Measurements from ENCODE around the gene RERE.
"Not testable (repeated sequence)": the region's sequence is repeated elsewhere in the genome, so short reads cannot be mapped to it uniquely, and the experiment has no call there.

The RERE gene

GRCh38 chr1:8844501-8845006 lies 27.1 kb upstream of the RERE start:
- no peak for DNase-seq (ENCODE audit: low read depth in 3 of 3)

- no peak for DNase-seq (ENCODE audit: low read depth in 3 of 3)
Observed at GRCh38 chr1:8841395-8841794, 24.0 kb upstream of the RERE start.

DNA sequence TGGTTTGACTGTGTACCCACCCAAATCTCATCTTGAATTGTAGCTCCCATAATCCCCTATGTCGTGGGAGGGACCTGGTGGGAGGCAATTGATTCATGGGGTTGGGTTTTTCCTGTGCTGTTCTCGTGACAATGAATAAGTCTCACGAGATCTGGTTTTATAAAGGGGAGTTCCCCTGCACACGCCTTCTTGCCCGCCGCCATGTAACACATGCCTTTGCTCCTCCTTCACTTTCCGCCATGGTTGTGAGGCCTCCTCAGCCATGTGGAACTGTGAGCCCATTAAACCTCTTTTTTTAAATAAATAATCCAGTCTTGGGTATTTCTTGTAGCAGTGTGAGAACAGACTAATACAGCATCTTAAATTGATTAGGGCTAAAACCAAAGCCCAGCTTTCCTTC lies 22.6 kb upstream of the RERE start:
- DNase-seq (ENCODE audit: low read depth in 3 of 3) = no peak

- DNase-seq (ENCODE audit: low read depth in 3 of 3) = no peak
Observed at GRCh38 chr1:8835941-8836643, 18.7 kb upstream of the RERE start.

GRCh38 chr1:8831340-8831739 lies 13.9 kb upstream of the RERE start:
- no peak for DNase-seq (ENCODE audit: low read depth in 3 of 3)

GRCh38 chr1:8830732-8831131 lies 13.3 kb upstream of the RERE start:
- not testable (repeated sequence) for DNase-seq (ENCODE audit: low read depth in 3 of 3)

DNA sequence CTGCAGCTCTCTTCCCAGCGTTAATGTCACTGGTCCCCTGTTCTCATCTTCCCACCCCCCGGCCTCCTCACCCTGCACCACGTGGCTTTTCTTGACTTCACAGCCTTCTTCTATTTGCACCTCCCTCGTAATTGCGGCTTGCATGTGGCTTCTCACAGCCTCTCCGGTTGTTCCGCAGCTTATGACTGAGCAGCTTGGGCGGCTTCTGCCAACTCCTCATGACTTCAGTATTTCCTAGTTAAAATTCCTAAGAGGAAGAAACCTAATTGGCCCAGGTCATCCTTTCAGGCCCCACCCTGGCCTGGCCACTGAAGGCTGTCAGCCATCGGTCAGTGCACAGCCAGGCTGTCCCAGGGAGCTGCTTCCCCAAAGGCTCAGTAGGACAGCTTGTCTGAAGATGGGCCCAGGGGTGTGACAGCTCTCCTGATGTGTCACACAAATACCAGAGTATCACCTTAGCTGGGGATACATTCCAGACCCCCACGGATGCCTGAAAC lies 8.6 kb upstream of the RERE start:
- DNase-seq (ENCODE audit: low read depth in 3 of 3) = no peak

GRCh38 chr1:8823295-8823664 lies 5.8 kb upstream of the RERE start:
- no peak for DNase-seq (ENCODE audit: low read depth in 3 of 3)

GRCh38 chr1:8822373-8823294 lies 5.2 kb upstream of the RERE start:
- DNase-seq (ENCODE audit: low read depth in 3 of 3) = no peak

GRCh38 chr1:8821084-8821483 lies 3.6 kb upstream of the RERE start:
- DNase-seq (ENCODE audit: low read depth in 3 of 3) = no peak

DNA sequence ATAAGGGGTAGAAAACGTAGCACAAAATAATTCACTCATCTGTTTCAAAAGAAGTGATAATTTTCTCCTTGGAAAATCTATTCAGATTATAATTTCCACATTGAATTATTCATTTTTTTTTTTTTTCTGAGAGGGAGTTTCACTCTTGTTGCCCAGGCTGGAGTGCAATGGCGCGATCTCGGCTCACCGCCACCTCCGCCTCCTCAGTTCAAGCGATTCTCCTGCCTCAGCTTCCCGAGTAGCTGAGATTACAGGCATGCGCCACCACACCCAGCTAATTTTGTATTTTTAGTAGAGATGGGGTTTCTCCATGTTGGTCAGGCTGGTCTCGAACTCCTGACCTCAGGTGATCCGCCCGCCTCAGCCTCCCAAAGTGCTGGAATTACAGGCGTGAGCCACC lies 1.3 kb upstream of the RERE start:
- DNase-seq (ENCODE audit: low read depth in 3 of 3) = not testable (repeated sequence)

DNA sequence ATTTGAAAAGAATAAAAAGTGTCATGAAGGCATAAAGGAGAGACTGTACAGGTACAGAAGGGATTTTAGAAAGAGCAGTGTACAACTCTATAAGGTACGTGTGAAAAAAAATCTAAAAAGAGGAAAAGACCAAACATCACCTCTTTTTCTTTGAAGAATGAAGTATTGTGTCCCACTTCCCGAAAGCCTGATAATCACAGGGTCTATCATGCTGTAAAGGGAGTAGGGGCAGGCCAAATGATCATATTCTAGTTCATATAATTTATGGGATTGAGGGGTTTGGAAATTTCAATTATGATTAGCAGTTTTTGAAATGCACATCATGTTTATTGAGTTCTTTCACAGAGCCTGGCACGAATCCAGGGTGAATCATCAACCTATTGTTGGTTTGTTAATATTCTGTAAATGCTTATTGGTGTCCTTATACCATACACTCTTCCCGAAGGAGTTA lies 910 bp upstream of the RERE start:
- peak in 1 of 3 experiments; percentile 3 for DNase-seq (ENCODE audit: low read depth in 3 of 3)

DNA sequence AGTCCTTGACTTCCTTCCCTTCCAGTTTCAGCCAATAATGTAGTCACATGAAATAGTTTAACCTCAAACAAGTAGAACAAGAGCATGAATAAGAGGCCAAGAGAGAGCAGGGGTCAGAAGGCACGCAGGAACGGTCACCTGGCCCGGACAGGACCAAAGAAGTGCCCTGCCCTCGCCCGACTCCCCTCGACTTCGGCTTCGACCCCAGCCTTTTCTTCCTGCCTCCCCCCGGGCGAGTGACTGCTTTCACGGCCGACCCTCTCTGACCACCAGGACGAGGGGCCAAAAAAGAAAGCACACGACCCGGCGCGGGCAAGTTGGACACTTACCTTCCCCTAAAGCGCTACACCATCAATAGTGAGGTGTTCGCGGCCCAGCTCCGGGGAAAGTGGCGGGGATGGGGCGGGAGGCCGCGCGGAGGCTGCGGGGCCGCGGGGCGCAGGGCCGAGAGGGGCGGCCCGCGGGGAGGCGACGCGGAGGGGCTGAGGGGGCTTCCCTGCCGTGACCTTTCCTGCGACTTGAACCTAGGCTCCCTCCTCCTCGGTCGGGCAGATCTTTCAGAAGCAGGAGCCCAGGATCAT lies 519 bp downstream of the RERE start:
- peak in 2 of 3 experiments; percentile 1 to 5 for DNase-seq (ENCODE audit: low read depth in 3 of 3)

GRCh38 chr1:8816264-8816663 lies 1.2 kb downstream of the RERE start:
- DNase-seq (ENCODE audit: low read depth in 3 of 3) = no peak

DNA sequence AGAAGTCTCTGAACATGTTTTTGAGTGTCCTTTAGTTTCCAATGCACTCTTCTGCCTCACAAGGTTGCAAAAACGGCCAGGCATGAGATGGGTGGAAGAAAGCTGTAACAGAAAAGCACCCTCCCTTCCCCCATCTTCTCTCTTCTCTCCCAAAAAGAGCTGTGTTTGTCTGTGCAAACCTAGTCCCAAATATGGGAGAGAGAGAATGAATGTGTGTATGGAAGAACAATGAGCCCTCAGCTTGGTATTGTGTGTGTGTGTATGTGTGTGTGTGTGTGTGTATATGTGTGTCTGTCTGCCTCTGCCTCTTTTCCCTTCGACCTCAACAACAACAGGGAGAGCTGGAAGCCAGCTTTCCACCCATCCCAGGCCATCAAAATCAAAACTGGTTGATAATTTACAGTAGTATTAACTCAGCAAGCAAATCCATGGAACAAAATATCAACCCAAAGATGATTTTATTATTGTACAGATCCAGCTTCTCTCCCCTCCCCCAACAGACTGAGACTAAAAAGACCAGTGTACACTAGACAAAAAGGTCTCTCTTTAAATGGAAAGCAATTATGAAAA lies 1.8 kb downstream of the RERE start:
- no peak for DNase-seq (ENCODE audit: low read depth in 3 of 3)

- no peak for DNase-seq (ENCODE audit: low read depth in 3 of 3)
Observed at GRCh38 chr1:8814865-8815264, 2.6 kb downstream of the RERE start.

GRCh38 chr1:8813991-8814390 lies 3.4 kb downstream of the RERE start:
- no peak for DNase-seq (ENCODE audit: low read depth in 3 of 3)

DNA sequence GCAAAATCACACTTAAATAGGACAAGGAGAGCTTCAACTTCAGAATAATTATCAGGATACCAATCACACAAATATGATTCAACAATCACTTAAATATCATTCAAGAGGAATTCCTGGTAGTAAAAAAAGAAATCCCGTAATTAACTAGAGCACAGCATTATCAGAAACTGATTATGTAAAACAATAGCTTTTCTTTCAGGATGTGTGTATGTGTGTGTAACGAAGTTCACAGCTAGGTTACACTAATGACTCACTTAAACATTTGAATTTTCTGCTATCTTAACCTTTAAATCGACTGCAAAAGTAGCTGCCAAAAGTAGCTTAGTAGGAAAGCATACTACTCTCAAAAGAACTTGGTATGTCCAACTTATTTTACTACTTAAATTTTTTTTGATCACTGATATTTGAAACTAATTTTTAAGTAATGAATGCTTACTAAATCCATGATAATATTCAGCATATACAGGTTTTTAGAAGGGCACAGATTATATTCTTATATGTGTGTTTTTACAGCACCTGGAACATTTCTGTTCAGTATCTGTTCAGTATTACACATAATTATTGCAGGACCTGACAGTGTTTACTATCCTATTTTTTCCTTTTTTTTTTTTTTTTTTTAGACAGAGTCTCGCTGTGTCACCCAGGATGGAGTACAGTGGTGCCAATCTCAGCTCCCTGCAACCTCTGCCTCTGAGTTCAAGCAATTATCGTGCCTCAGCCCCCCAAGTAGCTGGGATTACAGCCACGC lies 4.2 kb downstream of the RERE start:
- DNase-seq (ENCODE audit: low read depth in 3 of 3) = no peak

DNA sequence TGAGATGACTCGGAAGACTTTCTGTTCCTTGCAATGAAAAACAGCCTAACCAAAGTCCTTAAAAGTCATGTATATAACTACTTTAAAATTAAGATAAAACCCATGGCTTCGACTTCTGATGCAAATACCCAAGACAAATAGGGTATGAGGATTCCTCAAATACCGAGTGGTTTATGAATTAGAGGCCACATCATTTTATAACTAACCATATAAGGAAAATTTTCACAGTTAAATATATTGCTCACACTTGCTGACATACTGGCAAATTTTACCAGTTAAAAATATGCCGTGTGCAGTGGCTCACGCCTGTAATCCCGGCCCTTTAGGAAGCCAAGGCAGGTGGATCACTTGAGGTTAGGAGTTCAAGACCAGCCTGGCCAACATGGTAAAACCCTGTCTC lies 5.4 kb downstream of the RERE start:
- no peak for DNase-seq (ENCODE audit: low read depth in 3 of 3)

GRCh38 chr1:8810987-8811386 lies 6.5 kb downstream of the RERE start:
- DNase-seq (ENCODE audit: low read depth in 3 of 3) = no peak

DNA sequence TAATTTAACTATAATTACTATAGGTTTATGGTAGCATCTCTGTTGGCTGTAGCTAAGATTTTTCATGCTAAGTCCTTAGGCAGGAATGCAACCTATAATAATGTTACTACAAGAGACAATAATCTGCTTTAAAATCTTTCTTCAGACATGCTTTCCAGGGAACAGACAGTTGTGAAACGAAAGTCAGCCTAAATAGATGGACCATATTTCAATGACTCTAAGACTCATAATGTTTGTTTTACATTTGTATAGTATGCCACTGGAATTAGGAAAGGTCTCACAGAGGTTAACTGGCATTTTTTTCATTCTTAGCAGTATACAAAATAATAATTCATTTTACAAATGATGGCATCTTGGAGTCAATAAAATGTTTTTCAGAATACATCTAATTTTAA lies 8.1 kb downstream of the RERE start:
- no peak for DNase-seq (ENCODE audit: low read depth in 3 of 3)
